A673 (cell line): ENCODE measurements around the gene HPCA.

Experiments used
- EZH2 ChIP-seq: fragments of 200-600 bp; sonication (generic); IDR thresholded peaks from 2 replicates; pipeline ENCODE4 v1.6.1; 2017; ENCODE audit warnings: borderline replicate concordance, low read depth, mild to moderate bottlenecking, mixed read lengths, antibody characterized with exemption, low read length; ENCODE audit not compliant: poor library complexity, severe bottlenecking
- TF ChIP-seq, protein P1 (sequence below): fragments of 300-800, 200-600 bp; sonication (generic); conservative IDR thresholded peaks from 2 replicates; pipeline ENCODE4 v1.5.1; 2017; ENCODE audit warnings: low read depth, mild to moderate bottlenecking, antibody characterized with exemption, low read length, moderate library complexity, mixed read lengths

DNA sequence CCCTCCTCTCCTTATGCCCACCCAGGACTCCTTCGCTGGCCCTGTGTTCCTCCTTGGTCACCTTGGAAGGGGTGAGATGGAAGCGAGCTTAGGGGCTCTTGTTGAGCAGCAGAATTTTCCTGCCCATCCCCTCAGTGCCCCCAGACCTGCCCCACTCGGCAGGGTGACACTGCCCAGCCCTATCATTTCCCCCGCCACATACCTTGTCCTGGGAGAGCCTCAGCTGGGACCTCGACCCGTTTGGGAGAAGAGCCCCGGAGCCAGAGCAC lies 14.2 kb upstream of the HPCA start:
- TF ChIP-seq, protein P1, sequence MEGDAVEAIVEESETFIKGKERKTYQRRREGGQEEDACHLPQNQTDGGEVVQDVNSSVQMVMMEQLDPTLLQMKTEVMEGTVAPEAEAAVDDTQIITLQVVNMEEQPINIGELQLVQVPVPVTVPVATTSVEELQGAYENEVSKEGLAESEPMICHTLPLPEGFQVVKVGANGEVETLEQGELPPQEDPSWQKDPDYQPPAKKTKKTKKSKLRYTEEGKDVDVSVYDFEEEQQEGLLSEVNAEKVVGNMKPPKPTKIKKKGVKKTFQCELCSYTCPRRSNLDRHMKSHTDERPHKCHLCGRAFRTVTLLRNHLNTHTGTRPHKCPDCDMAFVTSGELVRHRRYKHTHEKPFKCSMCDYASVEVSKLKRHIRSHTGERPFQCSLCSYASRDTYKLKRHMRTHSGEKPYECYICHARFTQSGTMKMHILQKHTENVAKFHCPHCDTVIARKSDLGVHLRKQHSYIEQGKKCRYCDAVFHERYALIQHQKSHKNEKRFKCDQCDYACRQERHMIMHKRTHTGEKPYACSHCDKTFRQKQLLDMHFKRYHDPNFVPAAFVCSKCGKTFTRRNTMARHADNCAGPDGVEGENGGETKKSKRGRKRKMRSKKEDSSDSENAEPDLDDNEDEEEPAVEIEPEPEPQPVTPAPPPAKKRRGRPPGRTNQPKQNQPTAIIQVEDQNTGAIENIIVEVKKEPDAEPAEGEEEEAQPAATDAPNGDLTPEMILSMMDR = no peak
- TF ChIP-seq EZH2 = no peak
